NCI-H2171 (cell line): ENCODE results near the gene C15orf39.
"Not testable (repeated sequence)": the region's sequence is repeated elsewhere in the genome, so short reads cannot be mapped to it uniquely, and the experiment has no call there.

Experiments used
- DNase-seq: peaks from one replicate; lab custom pipeline; 2025; lab: John Stamatoyannopoulos, UW

The C15orf39 gene

DNA sequence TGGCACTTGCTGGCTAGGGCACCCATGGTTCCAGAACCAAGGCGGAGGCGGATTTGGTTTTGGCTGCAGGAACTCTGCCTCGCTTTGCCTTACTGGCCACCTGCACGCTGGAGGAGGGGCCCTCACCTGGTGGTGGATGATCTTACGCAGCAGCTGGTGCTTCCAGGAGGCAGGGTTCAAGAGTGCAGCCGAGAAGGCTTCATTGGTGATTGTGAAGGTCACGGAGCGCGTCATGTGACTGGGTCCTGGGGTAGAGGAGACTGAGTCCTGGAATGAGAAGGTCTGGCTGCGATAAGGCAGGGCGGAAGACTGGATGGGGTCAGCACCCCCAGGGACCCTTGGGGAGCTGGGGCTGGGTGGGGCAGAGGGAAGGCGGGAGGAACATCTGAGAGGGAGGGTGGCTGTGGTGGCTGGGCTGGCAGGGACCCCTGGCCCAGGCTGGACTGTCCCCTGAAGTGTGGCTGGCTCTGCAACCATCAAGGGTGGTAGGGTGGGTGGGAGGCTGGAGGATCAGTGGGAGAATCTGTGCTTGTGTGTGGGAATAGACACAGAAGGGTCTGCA is 30.7 kb downstream of the C15orf39 start:
- DNase-seq: no peak

GRCh38 chr15:75232826-75233503 is 31.3 kb downstream of the C15orf39 start:
- no peak for DNase-seq

DNA sequence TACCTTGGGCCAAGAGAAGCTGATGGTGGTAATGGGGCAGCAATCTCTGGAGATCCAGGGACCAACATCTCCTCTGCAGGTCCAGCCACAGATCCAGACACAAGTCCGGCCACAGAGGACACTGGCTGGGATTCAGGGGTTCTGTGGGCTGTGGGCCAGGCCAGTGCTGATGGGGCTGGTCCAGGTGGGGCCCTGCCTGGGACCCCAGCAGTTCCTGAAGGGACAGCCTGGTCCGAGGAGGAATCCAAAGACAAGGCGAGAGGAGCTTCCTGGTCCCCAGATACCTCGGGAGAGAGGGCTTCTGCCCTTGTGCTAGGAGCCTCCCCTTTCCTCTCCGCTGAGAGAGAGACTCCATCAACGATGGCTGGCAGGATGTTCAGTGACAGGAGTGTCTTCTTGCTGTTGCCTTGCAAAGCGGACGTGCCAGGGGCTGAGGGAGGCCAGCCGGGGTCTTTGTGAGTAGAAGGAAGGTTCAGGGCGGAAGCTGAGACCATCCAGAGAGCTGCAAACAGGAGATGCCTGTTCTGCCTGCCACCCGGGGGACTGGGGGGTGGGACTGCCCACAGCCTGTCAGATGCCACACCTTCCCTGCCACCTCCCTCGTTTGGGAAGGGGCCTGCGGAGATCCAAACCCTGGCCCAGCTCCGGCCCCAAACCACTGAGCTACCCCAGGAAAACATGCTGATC is 32.0 kb downstream of the C15orf39 start:
- DNase-seq: no peak

GRCh38 chr15:75234191-75234810 is 32.6 kb downstream of the C15orf39 start:
- DNase-seq: no peak

- DNase-seq: no peak
These were observed 33.5 kb downstream of the C15orf39 start for GRCh38 chr15:75235051-75235673.

DNA sequence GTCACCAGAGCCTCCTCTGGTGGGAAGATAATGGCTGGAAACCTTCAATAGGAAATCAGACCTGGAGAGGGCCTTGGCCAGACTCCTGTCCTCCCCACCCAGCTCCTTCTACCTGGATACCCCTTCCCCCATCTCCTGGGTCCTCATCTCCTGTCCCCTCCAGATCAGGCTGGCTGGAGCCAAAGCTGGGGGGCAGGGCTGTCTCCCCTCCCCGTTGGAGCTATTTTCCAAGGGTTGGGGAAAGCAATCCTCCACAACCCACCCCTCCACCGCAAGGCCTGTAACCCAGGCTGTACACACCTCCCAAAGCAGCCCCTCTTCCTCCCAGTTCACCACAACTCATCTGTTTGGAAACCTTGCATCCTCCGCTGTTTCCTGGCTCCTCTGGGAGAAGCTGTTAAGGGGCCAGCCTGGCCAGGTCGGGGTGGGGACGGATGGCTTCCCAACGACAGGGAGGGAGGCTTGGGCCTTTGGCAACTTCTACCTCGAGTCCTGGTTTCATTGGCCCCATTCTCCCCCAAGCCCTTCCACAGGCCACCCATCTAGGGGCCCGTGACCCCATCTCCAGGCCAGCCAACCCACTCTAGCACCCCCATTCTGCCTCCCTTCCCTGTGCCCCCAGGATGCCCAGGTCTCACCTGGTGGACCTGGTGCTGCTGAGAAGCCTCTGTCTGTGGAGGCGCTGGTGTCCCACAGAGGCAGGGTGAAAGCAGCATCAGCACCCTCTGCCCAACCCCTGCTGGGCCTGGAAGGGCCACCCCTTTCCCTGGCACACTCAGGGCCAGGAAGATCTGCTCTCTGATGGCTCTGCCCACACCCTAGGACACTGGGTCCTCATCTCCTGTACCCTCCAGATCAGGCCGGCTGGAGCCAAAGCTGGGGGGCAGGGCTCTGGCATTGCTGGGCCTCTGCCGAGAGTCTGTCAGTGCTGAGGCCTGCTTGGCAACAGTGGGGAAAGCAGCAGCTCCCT is 34.4 kb downstream of the C15orf39 start:
- no peak for DNase-seq

DNA sequence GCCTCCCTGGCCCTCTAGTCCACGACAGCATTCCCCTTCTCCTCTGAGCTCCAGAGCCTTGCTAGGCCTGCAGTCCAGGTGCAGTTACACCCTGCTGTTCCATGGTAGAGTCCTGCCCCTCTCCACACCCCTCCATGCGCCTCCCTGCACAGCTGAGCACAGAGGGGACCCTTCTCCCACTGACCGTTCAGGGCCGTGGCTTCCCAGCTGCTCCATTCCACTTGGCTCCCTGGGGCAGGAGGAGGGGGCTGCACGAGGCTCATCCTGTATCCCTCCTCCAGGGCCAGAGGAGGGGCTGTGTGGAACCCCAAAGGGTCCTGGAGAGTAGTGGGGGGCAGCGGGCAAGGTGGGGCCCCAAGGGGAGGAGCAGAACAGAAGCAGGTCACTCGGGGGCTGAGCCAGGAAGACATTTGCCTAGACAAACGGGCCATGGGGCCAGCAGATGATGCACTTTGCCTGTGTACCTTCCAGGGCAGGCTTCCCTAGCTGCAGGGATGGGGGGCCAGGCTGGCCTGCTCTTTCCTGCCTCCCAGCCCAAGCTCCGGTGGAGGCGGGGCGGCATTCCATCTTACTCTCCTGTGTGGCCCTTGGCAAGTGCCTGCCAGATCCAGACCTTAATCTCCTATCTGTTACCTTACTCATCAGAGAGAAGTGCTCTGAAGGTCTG is 35.8 kb downstream of the C15orf39 start:
- no peak for DNase-seq

DNA sequence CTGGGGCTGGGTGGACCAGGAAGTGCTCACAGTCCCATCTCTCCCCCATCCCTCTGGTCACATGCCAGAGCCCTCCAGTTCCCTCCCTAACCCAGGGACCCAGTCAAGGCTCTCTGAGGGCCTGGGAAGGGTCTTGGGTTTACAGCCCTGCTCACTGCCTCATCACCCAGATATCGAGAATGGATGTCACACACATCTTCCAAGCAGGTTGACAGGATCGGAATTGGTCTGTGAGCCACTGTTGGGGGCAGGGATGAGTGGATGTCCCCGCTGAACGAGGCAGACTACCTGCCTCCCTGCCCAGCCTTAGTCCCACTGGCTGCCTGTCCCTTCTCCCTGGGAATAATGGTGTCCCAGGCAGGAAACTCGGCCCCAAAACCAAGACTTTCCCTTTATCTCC is 36.5 kb downstream of the C15orf39 start:
- DNase-seq: no peak

GRCh38 chr15:75245741-75246140 is 44.1 kb downstream of the C15orf39 start:
- not testable (repeated sequence) for DNase-seq

DNA sequence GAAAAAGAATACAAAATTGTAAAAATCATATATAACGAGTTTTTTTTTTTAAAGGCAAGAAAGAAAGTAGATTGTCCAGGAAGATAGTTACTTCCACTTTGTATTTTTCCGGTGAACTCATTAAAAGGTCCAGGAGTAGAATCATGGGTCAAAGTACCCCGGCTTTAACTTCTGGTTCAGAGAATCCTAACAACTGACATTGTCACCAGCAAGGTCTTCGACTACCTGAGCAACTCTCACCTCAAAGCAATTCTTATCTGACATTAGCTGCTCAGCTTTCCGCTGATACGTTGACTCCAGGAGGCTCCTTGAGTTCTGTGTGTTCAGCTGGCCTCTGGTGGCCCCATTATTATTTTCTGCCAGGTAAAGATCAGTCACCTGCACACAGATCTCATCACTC is 47.3 kb downstream of the C15orf39 start:
- not testable (repeated sequence) for DNase-seq

GRCh38 chr15:75249726-75250125 is 48.0 kb downstream of the C15orf39 start:
- DNase-seq: no peak

DNA sequence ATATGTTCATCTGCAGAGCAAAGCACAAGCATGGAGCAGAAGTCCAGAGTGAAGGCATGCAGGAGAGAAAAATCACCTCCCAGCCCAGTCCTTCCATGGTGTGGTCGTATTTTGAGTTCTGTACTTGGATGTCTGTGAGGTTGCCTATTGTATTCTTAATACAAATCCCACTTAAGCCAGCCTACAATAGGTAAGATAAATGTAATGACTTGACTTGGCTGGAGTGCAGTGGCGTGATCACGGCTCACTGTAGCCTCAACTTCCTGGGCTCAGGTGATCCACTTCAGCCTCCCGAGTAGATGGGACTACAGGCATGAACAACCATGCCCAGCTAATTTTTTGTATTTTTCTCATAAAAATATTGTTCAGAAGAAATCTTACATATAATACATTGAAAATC is 49.7 kb downstream of the C15orf39 start:
- DNase-seq: not testable (repeated sequence)

- not testable (repeated sequence) for DNase-seq
These were observed 50.6 kb downstream of the C15orf39 start for GRCh38 chr15:75252285-75252684.

DNA sequence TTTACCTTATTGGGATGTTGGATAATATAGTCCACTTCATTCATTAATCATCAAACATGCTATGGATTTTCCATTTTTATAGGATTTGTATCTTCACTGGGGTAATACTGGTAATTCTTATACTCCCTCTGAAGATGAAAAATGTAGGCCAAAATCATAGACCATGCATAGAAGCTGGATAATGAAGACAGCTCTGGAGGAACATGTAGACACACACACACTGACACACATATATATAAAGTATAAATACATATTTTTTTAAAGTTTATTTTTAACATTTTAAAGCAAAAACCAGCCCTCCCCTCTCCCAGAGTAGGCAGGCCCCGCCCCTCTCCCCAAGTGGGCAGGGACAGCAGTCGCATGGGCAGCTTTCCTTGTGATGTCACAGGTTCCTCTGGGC is 56.4 kb downstream of the C15orf39 start, which contains the start of gene GOLGA6C:
Gene GOLGA6C, plus strand, starts transcription at position 301 of the 400 bp plus-strand sequence. CDS start 265 bp downstream, outside the sequence.
- not testable (repeated sequence) for DNase-seq

DNA sequence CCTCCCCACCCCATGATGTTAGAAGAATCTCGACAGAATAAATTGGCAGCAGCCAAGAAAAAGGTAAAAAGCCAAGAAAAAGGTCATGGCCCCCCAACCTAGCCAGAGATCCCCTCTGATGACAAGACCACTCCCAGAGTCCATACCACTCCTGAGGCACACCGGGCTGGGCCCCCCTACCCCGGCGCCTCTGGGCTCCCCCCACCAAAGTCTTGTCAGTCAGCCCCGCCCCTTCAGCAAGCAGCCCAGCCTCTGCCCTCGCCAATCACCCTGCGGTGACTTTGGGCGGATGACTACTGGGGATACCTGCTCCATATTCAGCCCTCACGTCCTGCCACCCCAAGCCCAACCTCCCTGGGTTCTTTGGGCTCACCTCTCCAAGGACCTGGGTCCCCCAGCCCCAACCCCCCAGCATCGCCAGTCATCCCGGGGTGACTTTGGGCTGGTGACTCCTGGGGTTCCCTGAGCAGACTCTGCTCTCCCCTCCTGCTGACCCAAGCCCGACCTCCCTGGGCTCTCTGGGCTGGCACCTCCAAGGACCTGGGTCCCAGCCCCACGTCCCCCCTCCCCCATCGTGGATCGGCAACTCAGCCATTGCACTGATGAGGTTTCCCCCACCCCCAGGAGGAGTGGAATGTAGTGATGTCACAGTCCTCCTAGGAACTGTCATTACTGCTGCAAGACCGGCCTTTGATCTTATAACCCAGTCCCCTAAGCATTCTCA is 57.1 kb downstream of the C15orf39 start:
- not testable (repeated sequence) for DNase-seq

- DNase-seq: not testable (repeated sequence)
These were observed 58.2 kb downstream of the C15orf39 start for GRCh38 chr15:75259873-75260272.
